CD4-positive, alpha-beta T cell treated with Interleukin-1 beta for 1 hour (primary cell): ENCODE measurements around the gene RRP7A.
"Not testable (repeated sequence)": the region's sequence is repeated elsewhere in the genome, so short reads cannot be mapped to it uniquely, and the experiment has no call there.

Experiments used
- DNase-seq, 2 donors: peaks; one replicate each; pipeline ENCODE4 v3.0.0-alpha.2; 2020 to 2022

RRP7A gene

DNA sequence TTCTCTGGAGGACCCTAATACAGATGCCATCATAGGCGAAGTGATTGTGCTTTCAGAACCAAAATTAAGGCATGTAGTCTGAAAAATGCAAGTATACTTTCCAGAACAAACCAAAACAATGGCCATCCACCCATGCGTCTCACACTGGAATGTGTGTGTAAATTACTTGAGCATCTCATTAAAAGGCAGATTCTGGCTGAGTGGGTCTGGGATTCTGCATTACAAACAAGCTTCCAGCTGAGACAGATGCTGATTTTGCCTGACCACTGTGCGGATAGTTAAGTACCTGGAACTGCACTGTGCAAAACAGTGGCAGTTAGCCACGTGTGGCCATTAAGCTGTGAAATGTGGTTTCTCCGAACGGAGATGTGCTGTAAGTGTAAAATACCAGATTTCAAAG, 26.2 kb downstream of the RRP7A start:
- DNase-seq = no peak

DNA sequence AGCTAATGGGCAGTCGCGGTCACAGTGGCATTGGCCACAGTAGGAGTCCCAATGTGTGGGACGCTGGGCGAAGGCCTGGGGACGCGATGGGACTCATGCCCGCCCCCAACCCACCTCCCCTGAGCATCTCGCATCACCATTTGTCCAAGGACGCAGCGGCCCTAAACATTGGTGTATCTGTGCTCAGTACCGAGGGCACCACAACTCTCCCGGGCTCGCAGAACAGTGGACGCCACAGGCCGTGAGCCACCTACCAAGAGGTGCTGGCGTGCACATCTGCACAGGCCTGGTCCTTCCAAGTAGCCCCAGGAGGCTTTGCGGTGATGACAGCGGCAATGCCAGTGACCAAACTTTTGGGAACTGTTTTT, 27.3 kb downstream of the RRP7A start:
- no peak for DNase-seq

DNA sequence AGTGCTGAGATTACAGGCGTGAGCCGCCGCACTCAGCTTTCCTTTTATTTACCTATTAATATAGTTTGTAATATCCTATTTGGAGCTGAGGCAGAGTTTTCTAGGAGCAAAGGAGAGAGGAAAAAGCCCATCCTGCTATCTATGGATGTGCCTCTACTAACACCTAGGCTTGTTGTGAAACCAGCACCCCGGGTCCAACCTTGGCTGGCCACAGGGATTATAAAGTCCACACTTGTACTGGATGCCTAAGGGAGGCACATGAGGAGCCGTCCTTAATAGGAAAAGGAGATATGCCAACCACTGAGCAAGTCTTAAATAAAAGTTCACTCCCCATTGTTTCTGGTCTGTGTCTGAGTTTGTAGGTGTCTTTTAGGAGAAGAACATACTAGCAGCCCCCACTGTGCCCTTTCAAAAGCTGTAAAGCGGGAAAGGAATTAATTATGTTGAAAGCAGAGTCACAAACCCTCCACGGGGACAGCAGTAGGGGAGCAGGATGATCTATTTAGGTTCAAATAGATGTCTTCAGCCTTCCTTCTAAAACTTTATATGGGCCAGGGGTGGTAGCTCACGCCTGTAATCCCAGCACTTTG, 29.3 kb downstream of the RRP7A start:
- no peak for DNase-seq

DNA sequence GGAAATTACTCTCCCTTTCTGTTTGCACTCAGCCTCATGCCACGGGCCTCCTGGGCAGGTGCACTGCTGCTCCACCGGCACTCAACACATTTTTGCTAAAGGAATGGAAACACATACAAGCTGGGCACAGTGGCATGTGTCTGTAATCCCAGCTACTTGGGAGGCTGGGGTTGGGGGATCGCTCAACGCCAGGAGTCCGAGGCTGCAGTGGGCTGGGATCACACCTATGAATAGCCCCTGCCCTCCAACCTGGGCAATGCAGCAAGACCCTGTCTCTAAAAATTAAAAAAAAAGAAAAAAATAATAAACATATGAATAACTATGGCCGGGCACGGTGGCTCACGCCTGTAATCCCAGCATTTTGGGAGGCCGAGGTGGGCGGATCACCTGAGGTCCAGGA, 30.6 kb downstream of the RRP7A start:
- DNase-seq = no peak

DNA sequence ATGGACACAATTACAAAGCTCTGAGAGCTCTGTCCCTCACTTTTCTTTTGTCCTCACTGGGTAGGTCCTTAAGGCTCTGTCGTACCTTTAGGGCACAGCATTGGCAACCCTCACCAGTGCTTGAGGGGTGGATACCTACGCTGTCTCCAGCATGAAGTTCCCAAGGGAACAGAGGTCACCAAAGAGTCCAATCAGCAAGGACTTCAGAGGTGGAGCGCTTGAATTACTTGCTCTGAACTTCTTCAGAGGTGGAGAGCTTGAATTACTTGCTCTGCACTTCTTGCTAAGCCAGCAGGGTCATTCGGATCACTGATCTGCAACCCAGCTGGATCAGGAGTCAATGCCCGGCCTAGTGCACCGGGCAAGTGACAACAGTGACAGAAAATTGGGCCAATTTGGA, 35.1 kb downstream of the RRP7A start:
- DNase-seq = no peak

DNA sequence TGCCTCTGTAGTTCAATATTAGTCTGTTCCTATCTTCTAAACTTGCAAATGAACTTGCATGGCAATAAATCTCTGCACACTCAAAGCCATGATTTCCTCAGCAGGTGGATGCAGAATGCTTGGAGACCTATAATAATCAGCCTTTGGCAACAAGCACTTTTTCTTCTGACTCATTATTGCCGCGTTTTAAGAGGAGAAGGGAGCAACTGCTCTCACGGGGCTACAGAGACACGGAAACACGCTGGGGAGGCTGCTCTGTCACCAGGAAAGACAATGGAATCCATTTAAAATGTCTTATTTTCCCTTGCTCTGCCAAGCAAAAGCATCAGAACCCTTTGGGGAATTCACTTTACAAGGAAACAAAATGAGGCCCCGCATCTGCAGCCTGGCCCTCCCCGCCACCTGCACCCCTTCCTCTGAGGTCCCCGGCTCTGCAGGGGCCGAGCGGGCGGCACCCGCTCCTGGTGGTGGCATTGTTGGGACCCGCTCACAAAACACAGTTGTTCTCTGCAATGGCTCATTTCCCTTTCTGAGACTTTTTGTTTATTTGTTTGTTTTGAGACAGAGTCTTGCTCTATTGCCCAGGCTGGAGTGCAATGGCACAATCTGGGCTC, 35.9 kb downstream of the RRP7A start:
- not testable (repeated sequence) for DNase-seq

DNA sequence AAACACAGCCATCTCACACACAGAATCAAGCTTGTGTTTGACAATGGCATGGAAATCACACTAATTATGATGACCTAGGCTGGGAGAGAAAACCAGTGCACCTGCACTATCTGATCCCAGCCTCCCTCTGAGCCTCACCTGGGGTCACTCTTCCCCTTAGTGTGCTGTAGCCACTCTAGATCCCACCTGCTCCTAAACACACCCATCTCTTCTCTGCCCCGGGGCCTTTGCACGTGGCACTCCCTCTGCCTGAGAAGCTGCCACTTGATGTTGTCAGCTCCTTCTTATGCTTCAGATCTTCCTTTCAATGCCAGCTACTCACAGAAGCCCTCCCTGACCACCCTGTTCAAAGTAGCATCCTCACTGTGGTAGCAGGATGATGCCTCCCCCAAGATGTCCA, 44.5 kb downstream of the RRP7A start:
- no peak for DNase-seq

DNA sequence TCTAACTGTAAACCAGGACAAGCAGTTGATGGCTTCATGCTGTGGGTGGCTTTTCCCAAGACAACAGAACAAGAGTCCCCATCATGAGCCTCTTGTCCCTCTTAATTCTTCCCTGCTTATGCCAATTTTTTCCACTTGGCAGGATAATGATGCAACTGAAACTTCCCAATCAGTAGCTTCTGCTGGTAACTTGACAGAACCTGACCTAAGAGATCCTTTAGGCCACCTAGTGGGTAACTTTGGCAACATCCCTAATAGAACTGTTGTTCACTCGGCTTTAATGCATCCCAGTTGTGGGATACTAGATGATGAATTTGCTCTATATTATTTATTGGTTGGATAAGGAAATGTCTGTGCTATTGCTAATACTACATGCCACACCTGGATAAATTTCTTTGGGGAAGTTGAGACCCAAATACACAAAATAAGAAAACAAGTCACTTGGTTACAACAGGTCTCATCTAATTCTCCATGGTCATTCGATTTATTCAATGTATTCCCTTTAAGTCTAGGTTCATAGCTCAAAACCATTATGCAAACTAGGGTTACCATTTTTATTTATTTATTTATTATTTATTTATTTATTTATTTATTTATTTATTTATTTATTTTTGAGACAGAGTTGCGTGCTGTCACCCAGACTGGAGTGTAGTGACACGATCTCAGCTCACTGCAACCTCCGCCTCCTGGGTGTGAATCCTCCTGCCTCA, 46.0 kb downstream of the RRP7A start:
- peak in 1 of 2 donors; percentile 35 for DNase-seq

DNA sequence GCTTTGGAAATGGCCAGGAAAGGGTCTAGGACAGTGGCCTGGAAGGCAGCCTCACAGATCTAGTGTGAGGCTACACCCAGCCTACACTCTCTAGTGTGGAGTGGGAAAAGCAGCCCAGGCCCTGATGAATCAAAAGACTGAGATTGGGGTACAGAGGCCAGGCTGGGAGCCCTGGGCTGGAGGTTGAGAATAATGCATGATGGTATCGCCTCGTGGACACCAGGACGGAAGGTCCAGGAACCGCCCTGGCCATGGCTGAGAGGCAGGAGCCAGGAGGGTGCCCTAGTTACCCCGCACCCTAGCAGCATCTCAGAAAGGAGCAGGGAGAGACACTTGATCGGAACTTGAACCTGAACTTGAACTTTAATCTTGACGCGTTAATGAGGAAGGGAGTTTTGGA, 46.9 kb downstream of the RRP7A start:
- DNase-seq = no peak

DNA sequence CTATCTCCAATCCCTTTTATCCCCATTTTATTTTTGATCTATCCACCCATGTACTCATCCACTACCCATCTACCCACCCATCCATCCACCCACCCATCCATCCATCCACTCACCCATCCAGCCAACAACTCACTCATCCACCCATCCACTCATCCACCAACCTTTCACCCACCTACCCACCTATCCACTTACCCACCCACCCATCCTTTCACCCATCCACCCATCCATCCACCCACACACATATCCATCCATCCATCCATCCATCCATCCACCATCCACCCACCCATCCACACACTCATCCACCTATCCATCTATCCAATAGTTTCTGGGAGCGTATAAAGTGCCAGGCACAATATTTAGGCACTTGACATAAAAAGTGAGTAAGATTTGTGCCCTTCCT, 48.2 kb downstream of the RRP7A start:
- DNase-seq = no peak

DNA sequence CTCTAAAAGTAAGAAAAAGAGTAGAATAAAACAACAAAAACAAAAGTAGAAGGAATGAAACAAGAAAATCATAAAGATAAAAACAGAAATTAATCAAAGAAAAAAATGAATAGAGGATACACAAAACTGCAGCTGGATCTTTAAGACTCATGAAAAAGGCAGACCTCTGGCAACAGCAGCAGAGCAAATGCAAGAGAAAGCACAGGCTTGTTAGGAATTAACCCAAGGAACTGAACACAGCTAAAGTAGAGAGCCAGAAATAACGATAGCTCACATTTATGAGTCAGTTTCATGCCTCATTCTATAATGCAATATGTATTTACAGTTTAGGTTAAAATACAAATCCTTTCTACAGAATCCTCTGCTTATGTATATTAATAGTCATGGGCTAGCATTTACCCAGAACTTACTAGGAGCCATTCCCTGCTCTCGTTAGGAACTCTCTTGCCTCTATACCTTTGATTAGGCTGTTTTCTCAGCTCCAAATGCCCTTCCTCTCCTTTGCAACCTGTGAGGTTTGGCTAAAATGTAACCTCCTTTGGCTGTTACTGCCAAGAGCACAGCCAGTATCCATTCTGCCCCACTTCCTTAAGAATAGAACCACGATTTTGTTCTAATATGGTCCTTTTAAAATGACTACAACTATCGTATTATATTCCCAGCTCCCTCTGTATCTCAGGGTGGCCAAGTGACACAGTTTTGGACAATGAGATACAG, 49.1 kb downstream of the RRP7A start:
- DNase-seq = no peak

DNA sequence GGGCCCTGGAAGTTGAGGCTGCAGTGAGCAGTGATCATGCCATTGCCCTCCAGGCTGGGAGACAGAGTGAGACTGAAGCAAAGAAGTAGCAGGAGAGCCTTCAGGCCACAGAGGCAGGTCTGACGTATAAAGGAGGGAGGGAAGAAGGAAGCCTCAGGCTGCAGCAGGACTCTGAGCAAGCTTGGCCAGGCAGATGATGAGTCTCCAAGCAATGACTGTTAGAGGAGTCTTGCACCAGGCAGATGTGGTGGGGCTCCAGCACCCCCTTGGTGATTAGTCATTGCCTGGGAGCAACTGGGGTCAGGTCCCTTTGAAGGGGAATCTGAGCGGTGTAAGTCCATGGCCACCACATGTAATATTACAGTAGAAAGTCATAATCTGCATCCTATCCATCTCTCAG, 50.8 kb downstream of the RRP7A start:
- no peak for DNase-seq

DNA sequence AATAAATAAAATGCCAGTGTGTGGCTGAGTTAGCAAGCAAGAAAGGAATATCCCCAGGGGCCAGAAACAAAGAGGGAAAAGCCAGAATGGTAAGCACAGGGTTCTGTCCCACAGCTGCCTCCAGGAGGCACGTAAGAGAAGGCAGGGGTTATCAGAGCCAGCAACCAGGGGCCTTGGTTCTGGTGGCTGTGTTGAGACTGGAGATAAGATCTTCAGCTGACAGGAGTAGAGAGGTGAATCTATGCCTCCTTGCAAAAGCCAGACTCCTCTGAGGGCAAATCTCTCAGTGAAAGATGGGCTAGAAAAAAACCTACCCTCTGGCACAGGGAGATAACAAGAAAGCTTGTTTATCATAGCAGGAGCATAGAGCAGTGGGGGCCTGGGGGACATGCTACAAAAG, 57.6 kb downstream of the RRP7A start:
- no peak for DNase-seq

DNA sequence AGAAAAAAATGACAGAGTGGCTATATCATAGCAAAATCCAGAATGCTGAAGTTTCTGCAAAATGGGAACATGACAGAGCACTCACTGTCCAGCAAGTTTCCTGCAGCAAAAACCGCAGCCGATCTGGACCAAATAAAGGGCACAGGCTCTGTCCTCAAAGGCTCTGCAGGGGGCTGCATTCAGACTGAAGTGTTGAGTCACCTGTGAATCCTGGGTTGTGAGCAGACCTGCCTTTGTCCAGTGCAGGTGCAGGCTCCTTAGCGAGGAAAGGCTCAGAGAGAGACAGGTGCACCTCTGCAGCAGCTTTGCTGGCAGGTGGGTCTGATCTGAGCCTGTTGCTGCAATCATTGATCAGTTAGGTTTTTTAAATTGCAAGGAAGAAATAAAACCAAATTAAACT, 58.1 kb downstream of the RRP7A start:
- no peak for DNase-seq
